Fibroblast of mammary gland (primary cell): ENCODE data around the gene NFATC1.

Experiments
- DNase-seq: peaks from one replicate; pipeline ENCODE4 v3.0.0-alpha.2; 2010; ENCODE audit warnings: low read depth
- H3K4me3 ChIP-seq: 2 replicates; pipeline ENCODE4 v1.5.1; 2011; ENCODE audit warnings: low read depth, mild to moderate bottlenecking, low read length, moderate library complexity; ENCODE audit not compliant: control insufficient read depth
- TF ChIP-seq, protein P1 (sequence below): conservative IDR thresholded peaks from 2 replicates; pipeline ENCODE4 v1.5.1; 2011; ENCODE audit warnings: low read depth, low read length, inconsistent platforms; ENCODE audit not compliant: control insufficient read depth, insufficient read depth

The NFATC1 gene

GRCh38 chr18:79577451-79578395 lies 182.0 kb downstream of the NFATC1 start:
- no peak overlapping the region for H3K4me3 ChIP-seq
- TF ChIP-seq, protein P1, sequence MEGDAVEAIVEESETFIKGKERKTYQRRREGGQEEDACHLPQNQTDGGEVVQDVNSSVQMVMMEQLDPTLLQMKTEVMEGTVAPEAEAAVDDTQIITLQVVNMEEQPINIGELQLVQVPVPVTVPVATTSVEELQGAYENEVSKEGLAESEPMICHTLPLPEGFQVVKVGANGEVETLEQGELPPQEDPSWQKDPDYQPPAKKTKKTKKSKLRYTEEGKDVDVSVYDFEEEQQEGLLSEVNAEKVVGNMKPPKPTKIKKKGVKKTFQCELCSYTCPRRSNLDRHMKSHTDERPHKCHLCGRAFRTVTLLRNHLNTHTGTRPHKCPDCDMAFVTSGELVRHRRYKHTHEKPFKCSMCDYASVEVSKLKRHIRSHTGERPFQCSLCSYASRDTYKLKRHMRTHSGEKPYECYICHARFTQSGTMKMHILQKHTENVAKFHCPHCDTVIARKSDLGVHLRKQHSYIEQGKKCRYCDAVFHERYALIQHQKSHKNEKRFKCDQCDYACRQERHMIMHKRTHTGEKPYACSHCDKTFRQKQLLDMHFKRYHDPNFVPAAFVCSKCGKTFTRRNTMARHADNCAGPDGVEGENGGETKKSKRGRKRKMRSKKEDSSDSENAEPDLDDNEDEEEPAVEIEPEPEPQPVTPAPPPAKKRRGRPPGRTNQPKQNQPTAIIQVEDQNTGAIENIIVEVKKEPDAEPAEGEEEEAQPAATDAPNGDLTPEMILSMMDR = no peak
- DNase-seq = no peak

DNA sequence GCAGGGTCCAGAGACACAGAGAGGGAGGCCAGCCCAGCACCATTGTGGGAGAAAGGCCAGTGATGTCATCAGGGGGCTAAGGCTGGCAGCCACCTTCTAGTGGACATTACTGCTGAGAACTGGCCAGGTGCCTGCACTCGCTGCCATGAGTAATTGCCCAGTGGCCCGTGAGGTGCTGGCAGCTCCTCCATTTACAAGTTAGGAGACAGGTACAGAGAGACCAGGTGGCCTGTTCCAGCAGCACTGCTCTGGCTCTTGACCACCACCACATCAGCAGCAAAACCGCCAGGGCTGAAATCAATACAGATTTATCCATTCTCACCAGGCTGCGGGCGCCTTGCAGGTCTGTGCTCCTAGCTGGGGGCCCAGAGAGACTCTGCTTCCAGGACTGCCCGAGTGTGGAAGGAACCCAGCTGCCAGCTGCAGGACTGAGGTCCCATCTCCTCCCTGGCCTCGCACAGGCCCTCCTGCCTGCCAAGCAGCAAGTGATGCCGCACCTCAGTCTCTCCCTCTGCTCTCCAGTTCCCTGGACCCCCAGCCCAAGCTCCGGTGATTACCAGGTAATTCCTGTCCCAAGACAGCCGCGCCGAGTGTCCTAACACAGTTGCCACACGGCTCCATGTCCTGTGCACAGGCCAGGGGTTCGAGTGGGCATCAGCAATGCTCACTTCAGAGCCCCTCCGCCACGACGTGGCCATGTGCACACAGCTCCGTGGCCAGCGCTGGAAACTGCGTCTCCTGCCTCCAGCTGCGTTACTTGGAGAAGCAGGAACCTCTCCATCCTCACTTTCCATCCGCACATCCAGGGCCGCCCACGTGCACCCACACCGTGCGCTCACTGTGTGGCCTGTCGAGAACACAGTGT lies 182.9 kb downstream of the NFATC1 start:
- no peak for DNase-seq
- TF ChIP-seq, protein P1 = no peak
- H3K4me3 ChIP-seq = no peak overlapping the region
